GM12864 (cell line): ENCODE data around the gene CRACDL.

Source experiments
- DNase-seq: peaks from one replicate; pipeline ENCODE4 v3.0.0-alpha.2; 2011; ENCODE audit warnings: low read depth
- H3K4me3 ChIP-seq: 2 replicates; pipeline ENCODE4 v1.5.1; 2011; ENCODE audit warnings: mild to moderate bottlenecking, low read depth, low read length, control low read depth
- CTCF ChIP-seq: IDR thresholded peaks from 2 replicates; pipeline ENCODE4 v1.5.1; 2011; ENCODE audit warnings: low read depth, mild to moderate bottlenecking, moderate library complexity, low read length, control low read depth, inconsistent platforms; ENCODE audit errors: missing control alignments

CRACDL gene

GRCh38 chr2:98866033-98866432 lies 70.0 kb downstream of the CRACDL start:
- TF ChIP-seq CTCF: no peak
- no peak for DNase-seq
- no peak overlapping the region for H3K4me3 ChIP-seq

GRCh38 chr2:98861601-98862000 lies 74.4 kb downstream of the CRACDL start:
- no peak for DNase-seq
- H3K4me3 ChIP-seq: no peak overlapping the region
- TF ChIP-seq CTCF: no peak

- no peak for DNase-seq
- TF ChIP-seq CTCF: no peak
- H3K4me3 ChIP-seq: no peak overlapping the region
These were observed 76.7 kb downstream of the CRACDL start for GRCh38 chr2:98859323-98859722.

- no peak for DNase-seq
- no peak for TF ChIP-seq CTCF
- H3K4me3 ChIP-seq: no peak overlapping the region
These were observed 79.0 kb downstream of the CRACDL start for GRCh38 chr2:98857001-98857400.

- H3K4me3 ChIP-seq: no peak overlapping the region
- no peak for DNase-seq
- no peak for TF ChIP-seq CTCF
These were observed 81.3 kb downstream of the CRACDL start for GRCh38 chr2:98854682-98855081.

GRCh38 chr2:98852932-98853331 lies 83.1 kb downstream of the CRACDL start:
- TF ChIP-seq CTCF: no peak
- no peak for DNase-seq
- no peak overlapping the region for H3K4me3 ChIP-seq

GRCh38 chr2:98850074-98850473 lies 86.0 kb downstream of the CRACDL start:
- no peak for TF ChIP-seq CTCF

More at GRCh38 chr2:98850074-98850473, 86.0 kb downstream of the CRACDL start:
- DNase-seq: no peak
- H3K4me3 ChIP-seq: no peak overlapping the region
